Measurements from ENCODE around the gene CHD8. TPM values are rescaled to one million over a fixed set of nuclear protein-coding genes. Genes with fewer than 3 reads are reported as not detected.

The CHD8 gene
- total and polyA plus RNA-seq, 2 donors (not counting 3 experiments of a cell fraction or from before 2014, with no cell fraction given), result 52.3 to 94.3 TPM

- Histone ChIP-seq H4K20me1 (replicated peaks; ENCODE audit: control insufficient read depth, extremely low read depth, insufficient read depth, low read length) (no peaks in the 10 kb centered on the region), H3K4me3 (replicated peaks in 1 of 3; ENCODE audit: insufficient read depth in 1 of 3, low read depth in 1 of 3, low read length in 3 of 3) (no peak overlapping the region), H2AFZ (ENCODE audit: low read depth, low read length) (no peak overlapping the region), H3K27ac (ENCODE audit: insufficient read depth, low read depth, low read length) (no peak overlapping the region), H3K36me3 (ENCODE audit: control insufficient read depth in 2 of 2, extremely low read depth in 1 of 2, insufficient read depth in 2 of 2, low read length in 2 of 2) (peaks cover 35 to 42% of the 10 kb centered on the region in 2 experiments), H3K79me2 (ENCODE audit: control insufficient read depth, insufficient read depth, low read length) (no peaks in the 10 kb centered on the region), H3K9ac (replicated peaks; ENCODE audit: extremely low read depth, insufficient read depth, low read length) (no peak overlapping the region), H3K27me3 (ENCODE audit: control insufficient read depth in 2 of 2, insufficient read depth in 2 of 2, low read length in 2 of 2) (no peaks in the 10 kb centered on the region), H3K4me1 (ENCODE audit: control insufficient read depth, extremely low read depth, insufficient read depth, low read length) (peaks cover 13% of the 10 kb centered on the region), H3K4me2 (ENCODE audit: insufficient read depth, low read length) (no peak overlapping the region), H3K9me3 (replicated peaks; ENCODE audit: control insufficient read depth, insufficient read depth, low read length) (no peaks in the 10 kb centered on the region), H3K9me1 (replicated peaks; ENCODE audit: control insufficient read depth, extremely low read depth, insufficient read depth, low read length) (no peaks in the 10 kb centered on the region)
- no TSS peak for BruUV-seq (replicated peaks)
- ChIA-PET POLR2A (interaction anchor here (0.6 kb wide), 2 partner anchors 22 to 65 kb away, joined by 3 read pairs; partner anchors contain the start of gene SUPT16H), CTCF (interaction anchor here (0.7 to 2.7 kb wide), 3 partner anchors 13 to 92 kb away, joined by 3 to 8 read pairs (median 4); no protein-coding TSS in a partner anchor)
- DNase-seq (ENCODE audit: low read depth, low spot score) (no peak), FAIRE-seq (no peak)
- no peak for TF ChIP-seq FOS (IDR thresholded peaks at IDR 0.05; ENCODE audit: borderline replicate concordance, insufficient read depth, low read length)
- no peak for TF ChIP-seq EZH2 (IDR thresholded peaks at IDR 0.05; ENCODE audit: borderline replicate concordance, low read depth, low read length, severe bottlenecking)
- no peak for TF ChIP-seq JUN (IDR thresholded peaks at IDR 0.05; ENCODE audit: borderline replicate concordance, insufficient read depth, insufficient read length, low read depth)
- TF ChIP-seq POLR2AphosphoS5 (IDR thresholded peaks at IDR 0.05; ENCODE audit: insufficient read depth, low read depth, low read length), result no peak
- TF ChIP-seq GATA2 (IDR thresholded peaks at IDR 0.05; ENCODE audit: insufficient read depth, insufficient read length, low read depth, low read length), result no peak
- TF ChIP-seq MAX (IDR thresholded peaks at IDR 0.05; ENCODE audit: insufficient read depth, insufficient read length), result no peak
- no peak for TF ChIP-seq MYC (IDR thresholded peaks at IDR 0.05; ENCODE audit: low read depth, low read length)
- no peak for TF ChIP-seq POLR2A (IDR thresholded peaks at IDR 0.05; ENCODE audit: low read depth, low read length)
- TF ChIP-seq CTCF (IDR thresholded peaks at IDR 0.05; ENCODE audit: extremely low read depth in 1 of 2, insufficient read depth in 1 of 2, low read depth in 1 of 2, low read length in 2 of 2), result no peak
- dilution Hi-C loops (cut with MboI; ENCODE audit: extremely low pct_ligation_motif_present, low sequenced_read_pairs), result no loop called here
- intact Hi-C loops (cut with micrococcal nuclease), result loop anchor here (5.0 kb wide), 1 partner anchor 151 kb away; no protein-coding TSS in a partner anchor
Observed at GRCh38 chr14:21406213-21406612, 49.7 kb downstream of the CHD8 start.

All from endothelial cell of umbilical vein (primary cell).